GM21381 (cell line): ENCODE measurements around the gene LASP1.
A peak's percentile ranks its signal among the peaks of the same experiment; 100 is the strongest.
"Not testable (repeated sequence)": the region's sequence is repeated elsewhere in the genome, so short reads cannot be mapped to it uniquely, and the experiment has no call there.

ENCODE experiments used
- ATAC-seq: cut with Tn5 transposase; IDR thresholded peaks from one replicate; pipeline ENCODE4 v1.9.1; 2021; ENCODE audit warnings: mild to moderate bottlenecking, moderate library complexity; ENCODE audit not compliant: unreplicated experiment

The LASP1 gene

GRCh38 chr17:38925263-38925995 lies 55.6 kb downstream of the LASP1 start, which contains the start of gene LASP1NB:
Gene LASP1NB, plus strand, starts transcription at chr17:38925614.
- no peak for ATAC-seq

GRCh38 chr17:38926293-38927070 lies 56.6 kb downstream of the LASP1 start:
- ATAC-seq = no peak

- ATAC-seq = not testable (repeated sequence)
These were observed 60.9 kb downstream of the LASP1 start for GRCh38 chr17:38930782-38931181.

- ATAC-seq = not testable (repeated sequence)
These were observed 64.1 kb downstream of the LASP1 start for GRCh38 chr17:38933962-38934361.

- no peak for ATAC-seq
These were observed 70.1 kb downstream of the LASP1 start for GRCh38 chr17:38939987-38940386.

GRCh38 chr17:38940404-38940803 lies 70.5 kb downstream of the LASP1 start:
- no peak for ATAC-seq

- ATAC-seq = no peak
These were observed 73.0 kb downstream of the LASP1 start for GRCh38 chr17:38942696-38943334.

GRCh38 chr17:38943607-38944006 lies 73.7 kb downstream of the LASP1 start:
- no peak for ATAC-seq

GRCh38 chr17:38947189-38947588 lies 77.3 kb downstream of the LASP1 start:
- no peak for ATAC-seq

GRCh38 chr17:38953800-38954199 lies 83.9 kb downstream of the LASP1 start:
- ATAC-seq = not testable (repeated sequence)

GRCh38 chr17:38958326-38958725 lies 88.5 kb downstream of the LASP1 start:
- ATAC-seq = no peak

- ATAC-seq = no peak
These were observed 88.9 kb downstream of the LASP1 start for GRCh38 chr17:38958756-38959155.

GRCh38 chr17:38959508-38959907 lies 89.7 kb downstream of the LASP1 start:
- ATAC-seq = no peak

- ATAC-seq = no peak
These were observed 90.5 kb downstream of the LASP1 start for GRCh38 chr17:38960402-38960801.

- ATAC-seq = no peak
These were observed 91.6 kb downstream of the LASP1 start for GRCh38 chr17:38961413-38961812.

- ATAC-seq = peak; percentile 84
These were observed 97.5 kb downstream of the LASP1 start, which contains the start of gene FBXO47 for GRCh38 chr17:38967290-38967738. Gene FBXO47, minus strand, starts transcription at chr17:38967403. Its CDS starts 4,378 bp downstream, at chr17:38963025.

- no peak for ATAC-seq
These were observed 99.4 kb downstream of the LASP1 start for GRCh38 chr17:38969281-38969680.

GRCh38 chr17:38970128-38970527 lies 100.3 kb downstream of the LASP1 start:
- no peak for ATAC-seq

GRCh38 chr17:38970804-38971203 lies 100.9 kb downstream of the LASP1 start:
- no peak for ATAC-seq
